Panc1 (cell line): ENCODE data around the gene CSTF1. TPM values are rescaled to one million over a fixed set of nuclear protein-coding genes. Genes with fewer than 3 reads are reported as not detected.

Experiments used
- total RNA-seq: library from RNA; stranded (reverse); gene quantifications from one replicate; pipeline ENCODE4 v1.2.1, GENCODE V29; 2021; ENCODE audit not compliant: unreplicated experiment

The CSTF1 gene
- total RNA-seq, 1 experiment from 2014 or later, result 46.3 TPM

Other genes with a start within 250 kb of the CSTF1 start
- not detected for gene MC3R, start 143.9 kb upstream of the CSTF1 start, total RNA-seq
- gene FAM210B, start 33.7 kb upstream of the CSTF1 start, total RNA-seq, result 10.8 TPM
- gene AURKA, start 430 bp upstream of the CSTF1 start, total RNA-seq, result 115 TPM
- gene CASS4, start 19.6 kb downstream of the CSTF1 start, total RNA-seq, result 0.15 TPM
- 89.2 TPM for gene RTF2, start 76.0 kb downstream of the CSTF1 start, total RNA-seq
- not detected for gene FAM209A, start 132.1 kb downstream of the CSTF1 start, total RNA-seq
- gene FAM209B, start 140.6 kb downstream of the CSTF1 start, total RNA-seq, result not detected
- 2.8 TPM for gene TFAP2C, start 236.7 kb downstream of the CSTF1 start, total RNA-seq